WTC11 (cell line): ENCODE results near the gene SYT8.

Source experiments
- ETV6 ChIP-seq: sonication (generic); formaldehyde crosslinking; IDR thresholded peaks from 2 replicates; pipeline ENCODE4 v1.8.1; 2022; ENCODE audit warnings: mild to moderate bottlenecking, missing genetic modification reagents
- GTF2I ChIP-seq: fragments of 250-450 bp; sonication (Bioruptor Pico); conservative IDR thresholded peaks from 2 replicates; pipeline ENCODE4 v1.4.0; 2021; ENCODE audit warnings: mild to moderate bottlenecking
- SMAD4 ChIP-seq: sonication (generic); formaldehyde crosslinking; IDR thresholded peaks from 2 replicates; pipeline ENCODE4 v1.8.0; 2022; ENCODE audit warnings: mild to moderate bottlenecking, missing genetic modification reagents
- ZNF263 ChIP-seq: sonication (generic); formaldehyde crosslinking; IDR thresholded peaks from 2 replicates; pipeline ENCODE4 v1.8.1; 2022; ENCODE audit warnings: low read depth, mild to moderate bottlenecking, moderate library complexity, missing genetic modification reagents
- ZNF416 ChIP-seq: fragments of 250-450 bp; sonication (Bioruptor Pico); IDR thresholded peaks from 2 replicates; pipeline ENCODE4 v1.9.0; 2021; ENCODE audit warnings: mild to moderate bottlenecking, inconsistent platforms
- TF ChIP-seq, protein P1 (sequence below): fragments of 200-600 bp; IDR thresholded peaks from 2 replicates; pipeline ENCODE4 v1.8.0; 2022; ENCODE audit warnings: antibody characterized with exemption
- TF ChIP-seq, protein P2 (sequence below): sonication (generic); formaldehyde crosslinking; IDR thresholded peaks from 2 replicates; pipeline ENCODE4 v1.8.0; 2022; ENCODE audit warnings: mild to moderate bottlenecking, missing genetic modification reagents
- TF ChIP-seq, protein P3 (sequence below): fragments of 250-450 bp; sonication (Bioruptor Pico); IDR thresholded peaks from 2 replicates; pipeline ENCODE4 v1.9.0; 2021; ENCODE audit warnings: mild to moderate bottlenecking, borderline replicate concordance
- TF ChIP-seq, protein P4 (sequence below): sonication (generic); formaldehyde crosslinking; IDR thresholded peaks from 2 replicates; pipeline ENCODE4 v1.8.1; 2022; ENCODE audit warnings: mild to moderate bottlenecking, missing genetic modification reagents, moderate library complexity, borderline replicate concordance
- TF ChIP-seq, protein P5 (sequence below): sonication (generic); formaldehyde crosslinking; IDR thresholded peaks from 2 replicates; pipeline ENCODE4 v1.8.0; 2023; ENCODE audit warnings: missing genetic modification reagents

DNA sequence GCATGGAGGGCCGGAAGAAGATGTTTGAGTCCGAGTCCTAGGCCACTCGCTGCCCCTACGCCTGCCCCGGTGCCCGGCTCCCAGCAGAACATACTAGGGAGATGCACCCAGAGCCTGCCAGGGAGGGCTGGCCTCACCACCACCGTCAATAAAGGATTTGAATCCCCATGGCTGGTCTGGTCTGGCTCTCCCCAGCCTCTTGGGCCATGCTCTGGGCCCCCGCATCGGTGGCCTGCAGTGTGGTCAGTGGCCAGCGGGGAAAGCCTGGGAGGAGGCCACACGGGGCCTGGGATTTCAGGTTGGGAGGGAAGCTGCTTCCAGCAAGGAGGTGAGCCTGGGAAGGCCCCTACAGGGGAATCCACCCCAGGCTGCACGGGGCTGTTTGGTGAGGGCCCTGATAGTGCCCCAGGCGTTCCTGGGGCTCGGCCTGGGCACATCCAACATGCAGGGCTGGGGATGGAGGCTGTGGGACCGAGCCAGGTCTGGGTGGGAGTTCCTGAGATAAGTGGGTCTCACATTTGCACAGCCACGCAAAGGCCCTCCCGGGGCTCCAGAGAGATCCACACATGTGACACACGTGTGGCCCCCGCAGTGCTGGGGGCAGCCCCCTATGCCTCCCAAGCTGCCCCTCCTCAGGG is 6.8 kb downstream of the SYT8 start:
- TF ChIP-seq ZNF263 (CRISPR knock-in tag), result no peak
- TF ChIP-seq SMAD4 (CRISPR knock-in tag), result no peak
- TF ChIP-seq ETV6 (CRISPR knock-in tag), result no peak
- TF ChIP-seq, protein P1, sequence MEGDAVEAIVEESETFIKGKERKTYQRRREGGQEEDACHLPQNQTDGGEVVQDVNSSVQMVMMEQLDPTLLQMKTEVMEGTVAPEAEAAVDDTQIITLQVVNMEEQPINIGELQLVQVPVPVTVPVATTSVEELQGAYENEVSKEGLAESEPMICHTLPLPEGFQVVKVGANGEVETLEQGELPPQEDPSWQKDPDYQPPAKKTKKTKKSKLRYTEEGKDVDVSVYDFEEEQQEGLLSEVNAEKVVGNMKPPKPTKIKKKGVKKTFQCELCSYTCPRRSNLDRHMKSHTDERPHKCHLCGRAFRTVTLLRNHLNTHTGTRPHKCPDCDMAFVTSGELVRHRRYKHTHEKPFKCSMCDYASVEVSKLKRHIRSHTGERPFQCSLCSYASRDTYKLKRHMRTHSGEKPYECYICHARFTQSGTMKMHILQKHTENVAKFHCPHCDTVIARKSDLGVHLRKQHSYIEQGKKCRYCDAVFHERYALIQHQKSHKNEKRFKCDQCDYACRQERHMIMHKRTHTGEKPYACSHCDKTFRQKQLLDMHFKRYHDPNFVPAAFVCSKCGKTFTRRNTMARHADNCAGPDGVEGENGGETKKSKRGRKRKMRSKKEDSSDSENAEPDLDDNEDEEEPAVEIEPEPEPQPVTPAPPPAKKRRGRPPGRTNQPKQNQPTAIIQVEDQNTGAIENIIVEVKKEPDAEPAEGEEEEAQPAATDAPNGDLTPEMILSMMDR, result no peak
- no peak for TF ChIP-seq GTF2I
- TF ChIP-seq, protein P2, sequence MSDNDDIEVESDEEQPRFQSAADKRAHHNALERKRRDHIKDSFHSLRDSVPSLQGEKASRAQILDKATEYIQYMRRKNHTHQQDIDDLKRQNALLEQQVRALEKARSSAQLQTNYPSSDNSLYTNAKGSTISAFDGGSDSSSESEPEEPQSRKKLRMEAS (CRISPR knock-in tag), result no peak
- no peak for TF ChIP-seq ZNF416
- TF ChIP-seq, protein P3, sequence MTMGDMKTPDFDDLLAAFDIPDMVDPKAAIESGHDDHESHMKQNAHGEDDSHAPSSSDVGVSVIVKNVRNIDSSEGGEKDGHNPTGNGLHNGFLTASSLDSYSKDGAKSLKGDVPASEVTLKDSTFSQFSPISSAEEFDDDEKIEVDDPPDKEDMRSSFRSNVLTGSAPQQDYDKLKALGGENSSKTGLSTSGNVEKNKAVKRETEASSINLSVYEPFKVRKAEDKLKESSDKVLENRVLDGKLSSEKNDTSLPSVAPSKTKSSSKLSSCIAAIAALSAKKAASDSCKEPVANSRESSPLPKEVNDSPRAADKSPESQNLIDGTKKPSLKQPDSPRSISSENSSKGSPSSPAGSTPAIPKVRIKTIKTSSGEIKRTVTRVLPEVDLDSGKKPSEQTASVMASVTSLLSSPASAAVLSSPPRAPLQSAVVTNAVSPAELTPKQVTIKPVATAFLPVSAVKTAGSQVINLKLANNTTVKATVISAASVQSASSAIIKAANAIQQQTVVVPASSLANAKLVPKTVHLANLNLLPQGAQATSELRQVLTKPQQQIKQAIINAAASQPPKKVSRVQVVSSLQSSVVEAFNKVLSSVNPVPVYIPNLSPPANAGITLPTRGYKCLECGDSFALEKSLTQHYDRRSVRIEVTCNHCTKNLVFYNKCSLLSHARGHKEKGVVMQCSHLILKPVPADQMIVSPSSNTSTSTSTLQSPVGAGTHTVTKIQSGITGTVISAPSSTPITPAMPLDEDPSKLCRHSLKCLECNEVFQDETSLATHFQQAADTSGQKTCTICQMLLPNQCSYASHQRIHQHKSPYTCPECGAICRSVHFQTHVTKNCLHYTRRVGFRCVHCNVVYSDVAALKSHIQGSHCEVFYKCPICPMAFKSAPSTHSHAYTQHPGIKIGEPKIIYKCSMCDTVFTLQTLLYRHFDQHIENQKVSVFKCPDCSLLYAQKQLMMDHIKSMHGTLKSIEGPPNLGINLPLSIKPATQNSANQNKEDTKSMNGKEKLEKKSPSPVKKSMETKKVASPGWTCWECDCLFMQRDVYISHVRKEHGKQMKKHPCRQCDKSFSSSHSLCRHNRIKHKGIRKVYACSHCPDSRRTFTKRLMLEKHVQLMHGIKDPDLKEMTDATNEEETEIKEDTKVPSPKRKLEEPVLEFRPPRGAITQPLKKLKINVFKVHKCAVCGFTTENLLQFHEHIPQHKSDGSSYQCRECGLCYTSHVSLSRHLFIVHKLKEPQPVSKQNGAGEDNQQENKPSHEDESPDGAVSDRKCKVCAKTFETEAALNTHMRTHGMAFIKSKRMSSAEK (CRISPR knock-in tag), result no peak
- TF ChIP-seq, protein P4, sequence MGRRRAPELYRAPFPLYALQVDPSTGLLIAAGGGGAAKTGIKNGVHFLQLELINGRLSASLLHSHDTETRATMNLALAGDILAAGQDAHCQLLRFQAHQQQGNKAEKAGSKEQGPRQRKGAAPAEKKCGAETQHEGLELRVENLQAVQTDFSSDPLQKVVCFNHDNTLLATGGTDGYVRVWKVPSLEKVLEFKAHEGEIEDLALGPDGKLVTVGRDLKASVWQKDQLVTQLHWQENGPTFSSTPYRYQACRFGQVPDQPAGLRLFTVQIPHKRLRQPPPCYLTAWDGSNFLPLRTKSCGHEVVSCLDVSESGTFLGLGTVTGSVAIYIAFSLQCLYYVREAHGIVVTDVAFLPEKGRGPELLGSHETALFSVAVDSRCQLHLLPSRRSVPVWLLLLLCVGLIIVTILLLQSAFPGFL (CRISPR knock-in tag), result no peak
- TF ChIP-seq, protein P5, sequence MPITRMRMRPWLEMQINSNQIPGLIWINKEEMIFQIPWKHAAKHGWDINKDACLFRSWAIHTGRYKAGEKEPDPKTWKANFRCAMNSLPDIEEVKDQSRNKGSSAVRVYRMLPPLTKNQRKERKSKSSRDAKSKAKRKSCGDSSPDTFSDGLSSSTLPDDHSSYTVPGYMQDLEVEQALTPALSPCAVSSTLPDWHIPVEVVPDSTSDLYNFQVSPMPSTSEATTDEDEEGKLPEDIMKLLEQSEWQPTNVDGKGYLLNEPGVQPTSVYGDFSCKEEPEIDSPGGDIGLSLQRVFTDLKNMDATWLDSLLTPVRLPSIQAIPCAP (CRISPR knock-in tag), result no peak
